T-cell (primary cell): Measurements from ENCODE around the gene IFITM10. TPM values are rescaled to one million over a fixed set of nuclear protein-coding genes. Genes with fewer than 3 reads are reported as not detected.

ENCODE experiments used
- ATAC-seq, 4 experiments: fragments of 200-7000 bp in 3 of 4; fragments of 150-1000 bp in 1 of 4; cut with Tn5 transposase; replicated peaks in 1 of 4; 1 replicate in 3 of 4; 2 replicates in 1 of 4; pipeline ENCODE4 v1.10.0; 2021; ENCODE audit warnings: moderate library complexity in 3 of 4, mild to moderate bottlenecking in 2 of 4, moderate number of reproducible peaks in 1 of 4
- CTCF ChIA-PET, 2 donors: fragments of 300-600 bp; sonication (Branson Sonifier 250); formaldehyde crosslinking; loops; one replicate each; lab custom pipeline; 2022; ENCODE audit warnings: antibody characterized with exemption in 2 of 2; lab: Charles Lee
- POLR2A ChIA-PET, 2 donors: fragments of 300-600 bp; sonication (Branson Sonifier 250); formaldehyde crosslinking; loops; one replicate each; lab custom pipeline; 2022; ENCODE audit warnings: antibody characterized with exemption in 2 of 2; lab: Charles Lee
- DNase-seq, 35 experiments: peaks; one replicate each; pipeline versions ENCODE4 v3.0.0 to v3.0.0-alpha.2; 2013 to 2023
- H3K27ac ChIP-seq: one replicate; pipeline ENCODE4 v1.5.1; 2013; ENCODE audit warnings: low read length
- H3K27me3 ChIP-seq, 2 experiments: replicated peaks in 1 of 2; 1 replicate in 1 of 2; 2 replicates in 1 of 2; pipeline versions ENCODE4 v1.6.1 to v1.7.0; 2013; ENCODE audit warnings: low read length in 1 of 2, mixed read lengths in 1 of 2; ENCODE audit not compliant: control insufficient read depth in 2 of 2, insufficient read depth in 2 of 2; ENCODE audit errors: extremely low read depth in 1 of 2
- H3K36me3 ChIP-seq, 2 donors: 1 replicate in 1 of 2; 2 replicates in 1 of 2; pipeline versions ENCODE4 v1.6.1 to v1.7.0; 2013; ENCODE audit warnings: low read length in 1 of 2; ENCODE audit not compliant: control insufficient read depth in 2 of 2, insufficient read depth in 1 of 2; ENCODE audit errors: extremely low read depth in 1 of 2
- H3K4me1 ChIP-seq, 2 experiments: 1 replicate in 1 of 2; 2 replicates in 1 of 2; pipeline versions ENCODE4 v1.6.1 to v1.7.0; 2013; ENCODE audit warnings: low read length in 2 of 2, mixed read lengths in 1 of 2; ENCODE audit not compliant: insufficient read depth in 2 of 2, control insufficient read depth in 1 of 2; ENCODE audit errors: extremely low read depth in 1 of 2
- H3K4me3 ChIP-seq, 2 donors: 1 replicate in 1 of 2; 2 replicates in 1 of 2; pipeline versions ENCODE4 v1.5.1 to v1.7.0; 2013; ENCODE audit warnings: mild to moderate bottlenecking in 2 of 2, low read length in 1 of 2, moderate library complexity in 1 of 2; ENCODE audit not compliant: control insufficient read depth in 1 of 2; ENCODE audit errors: extremely low read depth in 1 of 2
- H3K9me3 ChIP-seq: 2 replicates; pipeline ENCODE4 v1.7.0; 2013
- H3K27ac Mint-ChIP-seq, 2 donors: one replicate each; pipeline ENCODE4 v1.8.0; 2020 to 2021; ENCODE audit warnings: mild to moderate bottlenecking in 2 of 2, mixed read lengths in 2 of 2
- H3K27me3 Mint-ChIP-seq, 2 donors: one replicate each; pipeline ENCODE4 v1.8.0; 2021 to 2022; ENCODE audit warnings: mixed read lengths in 2 of 2
- H3K36me3 Mint-ChIP-seq: one replicate; pipeline ENCODE4 v1.8.0; 2021; ENCODE audit warnings: mixed read lengths
- H3K4me1 Mint-ChIP-seq, 3 donors: one replicate each; pipeline ENCODE4 v1.8.0; 2020 to 2022; ENCODE audit warnings: mixed read lengths in 3 of 3, mild to moderate bottlenecking in 1 of 3
- H3K4me3 Mint-ChIP-seq, 3 donors: one replicate each; pipeline ENCODE4 v1.8.0; 2020 to 2022; ENCODE audit warnings: mild to moderate bottlenecking in 3 of 3, mixed read lengths in 3 of 3, moderate library complexity in 3 of 3
- H3K9me3 Mint-ChIP-seq, 3 donors: one replicate each; pipeline ENCODE4 v1.8.0; 2020 to 2022; ENCODE audit warnings: mixed read lengths in 3 of 3
- WGBS: methylation state at CpG from one replicate; pipeline ENCODE4 v1.1.5; 2013; ENCODE audit warnings: missing lambda C conversion rate; ENCODE audit not compliant: insufficient coverage; 5-methylcytosine and 5-hydroxymethylcytosine counted together
- total RNA-seq, 35 experiments: library from RNA in 6 of 35; stranded (reverse) in 6 of 35; fragments of 120-200 nt in 1 of 35; gene quantifications; one replicate each; pipeline versions ENCODE4 v1.2.1 to v1.2.4 and lab custom pipeline; 2013 to 2026

The IFITM10 gene
- total RNA-seq, 5 donors from 2014 or later (not counting 1 experiment from before 2014, with no cell fraction given), result 0.72 to 4.2 (median 1.8) TPM

GRCh38 chr11:1786466-1786865, 36.1 kb upstream of the IFITM10 start:
- no peaks in the 10 kb centered on the region for H3K9me3 Mint-ChIP-seq
- Histone ChIP-seq H3K9me3 (no peaks in the 10 kb centered on the region), H3K4me3 (no peak overlapping the region), H3K36me3 (no peaks in the 10 kb centered on the region), H3K27ac (no peak overlapping the region), H3K4me1 (no peaks in the 10 kb centered on the region), H3K27me3 (peaks cover 0 to 6% of the 10 kb centered on the region in 2 experiments)
- DNase-seq, result no peak
- no peaks in the 10 kb centered on the region for H3K4me1 Mint-ChIP-seq
- WGBS, result 91% methylated on average over 4 of the region's 4 CpGs
- H3K27ac Mint-ChIP-seq, result no peak overlapping the region
- H3K27me3 Mint-ChIP-seq, result no peaks in the 10 kb centered on the region
- H3K36me3 Mint-ChIP-seq, result no peaks in the 10 kb centered on the region
- POLR2A ChIA-PET, result no interaction called here
- CTCF ChIA-PET, result no interaction called here
- ATAC-seq, result no peak
- no peak overlapping the region for H3K4me3 Mint-ChIP-seq

- ATAC-seq (no peak), DNase-seq (no peak)
- no peaks in the 10 kb centered on the region for H3K9me3 ChIP-seq
- no peaks in the 10 kb centered on the region for H3K4me1 ChIP-seq
- H3K27ac Mint-ChIP-seq, result no peak overlapping the region
- peaks cover 0 to under 1% (median 0%) of the 10 kb centered on the region in 3 donors for H3K4me1 Mint-ChIP-seq
- peaks cover 0 to 6% of the 10 kb centered on the region in 2 experiments for H3K27me3 ChIP-seq
- no peaks in the 10 kb centered on the region for H3K9me3 Mint-ChIP-seq
- H3K27ac ChIP-seq, result no peak overlapping the region
- 86% methylated on average over 12 of the region's 21 CpGs for WGBS
- no peaks in the 10 kb centered on the region for H3K36me3 ChIP-seq
- no peak overlapping the region for H3K4me3 Mint-ChIP-seq
- no peaks in the 10 kb centered on the region for H3K36me3 Mint-ChIP-seq
- ChIA-PET POLR2A (no interaction called here), CTCF (no interaction called here)
- H3K4me3 ChIP-seq, result no peak overlapping the region
- H3K27me3 Mint-ChIP-seq, result no peaks in the 10 kb centered on the region
These were observed 35.5 kb upstream of the IFITM10 start for GRCh38 chr11:1785749-1786413.

DNA sequence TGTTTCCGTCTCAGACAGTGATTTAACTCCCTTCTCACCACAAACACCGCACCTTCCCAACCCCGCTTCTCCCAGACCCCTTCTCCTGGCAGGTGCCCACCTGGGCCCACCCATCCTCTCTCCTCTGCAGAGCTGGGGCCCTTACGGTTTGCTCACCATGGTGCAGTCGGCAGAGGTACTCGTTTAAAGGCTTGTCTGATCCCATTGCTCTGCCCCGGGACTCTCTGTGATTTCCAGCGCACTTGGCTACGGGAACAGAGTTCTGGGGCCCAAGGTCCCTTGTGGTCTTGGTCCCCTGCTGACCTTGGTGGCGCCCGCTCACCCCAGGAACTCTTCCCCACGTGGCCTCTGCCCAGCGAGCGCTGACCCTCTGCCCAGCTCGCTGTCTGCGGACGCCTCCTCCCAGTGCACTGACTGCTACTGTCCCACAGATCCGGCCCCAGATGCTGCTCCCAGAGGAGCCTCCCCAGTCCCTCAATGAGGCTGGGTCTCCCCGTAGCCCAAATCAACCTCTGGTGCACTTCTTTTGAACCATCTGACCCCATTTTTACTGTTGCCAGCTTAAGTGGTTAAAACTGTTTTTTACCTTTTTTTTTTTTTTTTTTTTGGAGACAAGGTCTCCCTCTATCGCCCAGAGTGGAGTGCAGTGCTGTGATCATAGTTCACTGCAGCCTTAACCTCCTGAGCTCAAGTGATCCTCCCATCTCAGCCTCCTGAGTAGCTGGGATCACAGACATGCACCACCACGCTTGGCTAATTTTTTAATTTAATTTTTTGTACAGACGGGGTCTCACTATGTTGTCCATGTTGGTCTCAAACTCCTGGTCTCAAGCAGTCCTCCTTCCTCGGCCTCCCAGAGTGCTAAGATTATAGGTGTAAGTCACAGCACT, 34.6 kb upstream of the IFITM10 start:
- Histone ChIP-seq H3K36me3 (no peaks in the 10 kb centered on the region), H3K9me3 (no peaks in the 10 kb centered on the region), H3K27ac (no peak overlapping the region), H3K4me3 (no peak overlapping the region), H3K4me1 (peaks cover 0 to 4% of the 10 kb centered on the region in 2 experiments), H3K27me3 (peaks cover 0 to 13% of the 10 kb centered on the region in 2 experiments)
- H3K4me3 Mint-ChIP-seq, result no peak overlapping the region
- no peak overlapping the region for H3K27ac Mint-ChIP-seq
- DNase-seq (no peak), ATAC-seq (no peak)
- H3K27me3 Mint-ChIP-seq, result peaks cover 0 to 3% of the 10 kb centered on the region in 2 donors
- no peaks in the 10 kb centered on the region for H3K36me3 Mint-ChIP-seq
- no peaks in the 10 kb centered on the region for H3K9me3 Mint-ChIP-seq
- CTCF ChIA-PET, result interaction anchor here in 1 of 2 donors (0.6 kb wide), 1 partner anchor 91 kb away, joined by 4 read pairs; no protein-coding TSS in a partner anchor
- 92% methylated on average over 19 of the region's 23 CpGs for WGBS
- peaks cover 0 to 6% (median 0%) of the 10 kb centered on the region in 3 donors for H3K4me1 Mint-ChIP-seq
- POLR2A ChIA-PET, result no interaction called here

GRCh38 chr11:1783725-1784529, 33.5 kb upstream of the IFITM10 start:
- H3K4me1 Mint-ChIP-seq, result peaks cover 0 to 6% (median 0%) of the 10 kb centered on the region in 3 donors
- peaks cover 0 to 3% of the 10 kb centered on the region in 2 donors for H3K27me3 Mint-ChIP-seq
- ATAC-seq (no peak), DNase-seq (no peak)
- H3K4me3 ChIP-seq, result no peak overlapping the region
- H3K4me3 Mint-ChIP-seq, result no peak overlapping the region
- no peaks in the 10 kb centered on the region for H3K36me3 Mint-ChIP-seq
- no peaks in the 10 kb centered on the region for H3K9me3 Mint-ChIP-seq
- 88% methylated on average over 21 of the region's 24 CpGs for WGBS
- H3K36me3 ChIP-seq, result no peaks in the 10 kb centered on the region
- H3K27me3 ChIP-seq, result peaks cover 0 to 21% of the 10 kb centered on the region in 2 experiments
- no peak overlapping the region for H3K27ac Mint-ChIP-seq
- no peak overlapping the region for H3K27ac ChIP-seq
- CTCF ChIA-PET, result no interaction called here
- POLR2A ChIA-PET, result no interaction called here
- no peaks in the 10 kb centered on the region for H3K9me3 ChIP-seq
- H3K4me1 ChIP-seq, result peaks cover 0 to 4% of the 10 kb centered on the region in 2 experiments

GRCh38 chr11:1782831-1783724, 32.7 kb upstream of the IFITM10 start:
- 84% methylated on average over 14 of the region's 20 CpGs for WGBS
- DNase-seq, result no peak
- POLR2A ChIA-PET, result no interaction called here
- ATAC-seq, result no peak
- Histone ChIP-seq H3K27ac (no peak overlapping the region), H3K36me3 (no peaks in the 10 kb centered on the region), H3K4me3 (no peak overlapping the region), H3K27me3 (peaks cover 0 to 24% of the 10 kb centered on the region in 2 experiments), H3K4me1 (peaks cover 0 to 5% of the 10 kb centered on the region in 2 experiments), H3K9me3 (no peaks in the 10 kb centered on the region)
- peaks cover 0 to 3% of the 10 kb centered on the region in 2 donors for H3K27me3 Mint-ChIP-seq
- no peaks in the 10 kb centered on the region for H3K36me3 Mint-ChIP-seq
- no peaks in the 10 kb centered on the region for H3K9me3 Mint-ChIP-seq
- H3K27ac Mint-ChIP-seq, result no peak overlapping the region
- H3K4me3 Mint-ChIP-seq, result no peak overlapping the region
- peaks cover 0 to 6% (median 0%) of the 10 kb centered on the region in 3 donors for H3K4me1 Mint-ChIP-seq
- CTCF ChIA-PET, result interaction anchor here in 1 of 2 donors (0.5 kb wide), 1 partner anchor 18 kb away, joined by 4 read pairs; no protein-coding TSS in a partner anchor
